Measurements from ENCODE around the gene SCD.

SCD gene

GRCh38 chr10:100340948-100341847 is 5.8 kb upstream of the SCD start:
- DNase-seq: no peak

GRCh38 chr10:100341953-100342626 is 4.9 kb upstream of the SCD start:
- peak; percentile 29 to 34 for DNase-seq

- no peak for DNase-seq
Measured at GRCh38 chr10:100342627-100342972, 4.4 kb upstream of the SCD start.

GRCh38 chr10:100344241-100344788 is 2.7 kb upstream of the SCD start:
- DNase-seq: no peak

GRCh38 chr10:100345570-100346330 is 1.3 kb upstream of the SCD start:
- DNase-seq: no peak

GRCh38 chr10:100346351-100346764 is 675 bp upstream of the SCD start:
- peak; percentile 65 to 70 for DNase-seq

- DNase-seq: no peak
Measured at GRCh38 chr10:100347568-100348195, 649 bp downstream of the SCD start.

- no peak for DNase-seq
Measured at GRCh38 chr10:100348389-100348927, 1.4 kb downstream of the SCD start.

GRCh38 chr10:100349087-100349486 is 2.1 kb downstream of the SCD start:
- no peak for DNase-seq

- no peak for DNase-seq
Measured at GRCh38 chr10:100349672-100350071, 2.6 kb downstream of the SCD start.

- no peak for DNase-seq
Measured at GRCh38 chr10:100350914-100351485, 4.0 kb downstream of the SCD start.

GRCh38 chr10:100353770-100354485 is 6.9 kb downstream of the SCD start:
- no peak for DNase-seq

GRCh38 chr10:100355086-100355485 is 8.1 kb downstream of the SCD start:
- no peak for DNase-seq

- no peak for DNase-seq
Measured at GRCh38 chr10:100356067-100357017, 9.3 kb downstream of the SCD start.

GRCh38 chr10:100357059-100357858 is 10.2 kb downstream of the SCD start:
- no peak for DNase-seq

- no peak for DNase-seq
Measured at GRCh38 chr10:100359030-100359432, 12.0 kb downstream of the SCD start.

- DNase-seq: no peak
Measured at GRCh38 chr10:100359529-100360150, 12.6 kb downstream of the SCD start.

- no peak for DNase-seq
Measured at GRCh38 chr10:100360234-100360633, 13.2 kb downstream of the SCD start.

Data from stimulated activated CD4-positive, alpha-beta T cell treated with anti-CD3 and anti-CD28 coated beads, Interleukin-2, amount 100 ng/mL, for 48 hours (primary cell).